GM18520 (cell line): ENCODE data around the gene KBTBD4.
A peak's percentile ranks its signal among the peaks of the same experiment; 100 is the strongest.
"Not testable (repeated sequence)": the region's sequence is repeated elsewhere in the genome, so short reads cannot be mapped to it uniquely, and the experiment has no call there.

Source experiments
- ATAC-seq: cut with Tn5 transposase; IDR thresholded peaks from one replicate; pipeline ENCODE4 v1.9.1; 2021; ENCODE audit not compliant: unreplicated experiment

The KBTBD4 gene

GRCh38 chr11:47562393-47562792, 16.4 kb downstream of the KBTBD4 start:
- not testable (repeated sequence) for ATAC-seq

GRCh38 chr11:47560426-47560825, 18.3 kb downstream of the KBTBD4 start:
- no peak for ATAC-seq

- ATAC-seq: no peak
These were observed 20.1 kb downstream of the KBTBD4 start for GRCh38 chr11:47558695-47559094.

GRCh38 chr11:47557004-47557403, 21.8 kb downstream of the KBTBD4 start:
- not testable (repeated sequence) for ATAC-seq

GRCh38 chr11:47553406-47553743, 25.4 kb downstream of the KBTBD4 start:
- no peak for ATAC-seq

GRCh38 chr11:47552566-47553405, 26.0 kb downstream of the KBTBD4 start, which contains the start of gene CELF1:
Gene CELF1 (minus strand): TSS chr11:47553132. CDS start chr11:47499523, 53,609 bp downstream.
- peak; percentile 91 for ATAC-seq

GRCh38 chr11:47552056-47552565, 26.7 kb downstream of the KBTBD4 start:
- ATAC-seq: no peak

- ATAC-seq: no peak
These were observed 27.7 kb downstream of the KBTBD4 start for GRCh38 chr11:47551086-47551485.

- no peak for ATAC-seq
These were observed 28.3 kb downstream of the KBTBD4 start for GRCh38 chr11:47550288-47551047.

- ATAC-seq: not testable (repeated sequence)
These were observed 32.5 kb downstream of the KBTBD4 start for GRCh38 chr11:47546274-47546673.

- ATAC-seq: no peak
These were observed 33.5 kb downstream of the KBTBD4 start for GRCh38 chr11:47545298-47545697.

GRCh38 chr11:47541070-47541469, 37.7 kb downstream of the KBTBD4 start:
- no peak for ATAC-seq

- no peak for ATAC-seq
These were observed 39.1 kb downstream of the KBTBD4 start for GRCh38 chr11:47539681-47540039.

- no peak for ATAC-seq
These were observed 39.8 kb downstream of the KBTBD4 start for GRCh38 chr11:47538741-47539565.

- ATAC-seq: no peak
These were observed 41.9 kb downstream of the KBTBD4 start for GRCh38 chr11:47536915-47537314.

GRCh38 chr11:47534704-47535251, 44.0 kb downstream of the KBTBD4 start:
- no peak for ATAC-seq

GRCh38 chr11:47533690-47534151, 45.0 kb downstream of the KBTBD4 start:
- ATAC-seq: no peak

- ATAC-seq: no peak
These were observed 46.1 kb downstream of the KBTBD4 start for GRCh38 chr11:47532597-47533213.

GRCh38 chr11:47531666-47532065, 47.1 kb downstream of the KBTBD4 start:
- ATAC-seq: no peak

- not testable (repeated sequence) for ATAC-seq
These were observed 48.0 kb downstream of the KBTBD4 start for GRCh38 chr11:47530721-47531120.
